Measurements from ENCODE around the gene CEP41. TPM values are rescaled to one million over a fixed set of nuclear protein-coding genes. Genes with fewer than 3 reads are reported as not detected.

The CEP41 gene
- total and polyA plus RNA-seq, 11 donors, result 1.7 to 11.4 (median 4.1) TPM

- 96 to 98% (median 97%) methylated on average over 3 of the region's 3 CpGs for WGBS, 4 donors
Observed at GRCh38 chr7:130423501-130424037, 17.2 kb downstream of the CEP41 start.

GRCh38 chr7:130421684-130422083, 19.1 kb downstream of the CEP41 start:
- TF ChIP-seq POLR2A (IDR thresholded peaks at IDR 0.05) (no peak), CTCF (IDR thresholded peaks at IDR 0.05) (no peak)
- no peaks in the 10 kb centered on the region for H3K27me3 ChIP-seq
- peaks cover 0 to 4% (median 0%) of the 10 kb centered on the region in 9 donors for H3K36me3 ChIP-seq
- 41 to 61% (median 57%) methylated on average over 2 of the region's 2 CpGs for WGBS, 4 donors
- intact Hi-C loops (cut with DNase I), result no loop called here
- DNase-seq, result no peak
- ATAC-seq, result no peak
- H3K9me3 ChIP-seq, result no peaks in the 10 kb centered on the region
- H3K4me3 ChIP-seq, result no peak overlapping the region
- H3K4me1 ChIP-seq, result no peaks in the 10 kb centered on the region
- no peak overlapping the region for H3K27ac ChIP-seq

More at GRCh38 chr7:130423501-130424037, 17.2 kb downstream of the CEP41 start:
- no peaks in the 10 kb centered on the region for H3K9me3 ChIP-seq
- ATAC-seq (no peak), DNase-seq (no peak)
- H3K4me1 ChIP-seq, result no peaks in the 10 kb centered on the region
- no peak overlapping the region for H3K27ac ChIP-seq
- H3K27me3 ChIP-seq, result no peaks in the 10 kb centered on the region
- intact Hi-C loops (cut with DNase I), result no loop called here
- no peak for TF ChIP-seq POLR2A (IDR thresholded peaks at IDR 0.05)
- TF ChIP-seq CTCF (IDR thresholded peaks at IDR 0.05), result no peak
- H3K4me3 ChIP-seq, result no peak overlapping the region
- H3K36me3 ChIP-seq, result peaks cover 0 to 4% (median 0%) of the 10 kb centered on the region in 9 donors

- Histone ChIP-seq H3K9me3 (no peaks in the 10 kb centered on the region), H3K4me3 (no peak overlapping the region), H3K27me3 (no peaks in the 10 kb centered on the region), H3K27ac (no peak overlapping the region), H3K4me1 (no peaks in the 10 kb centered on the region), H3K36me3 (peaks cover 0 to 4% (median 0%) of the 10 kb centered on the region in 9 donors)
- ATAC-seq (no peak), DNase-seq (no peak)
- TF ChIP-seq CTCF (IDR thresholded peaks at IDR 0.05), result no peak
- TF ChIP-seq POLR2A (IDR thresholded peaks at IDR 0.05), result no peak
- intact Hi-C loops (cut with DNase I), result no loop called here
- WGBS, 4 donors, result 90 to 93% (median 92%) methylated on average over 4 of the region's 4 CpGs
Observed at GRCh38 chr7:130420943-130421578, 19.8 kb downstream of the CEP41 start.

GRCh38 chr7:130419658-130420057, 21.2 kb downstream of the CEP41 start:
- H3K27ac ChIP-seq, result no peak overlapping the region
- TF ChIP-seq CTCF (IDR thresholded peaks at IDR 0.05) (no peak), POLR2A (IDR thresholded peaks at IDR 0.05) (no peak)
- WGBS, 4 donors, result 79 to 93% (median 86%) methylated on average over 5 of the region's 5 CpGs
- intact Hi-C loops (cut with DNase I), result no loop called here
- DNase-seq (no peak), ATAC-seq (no peak)
- no peaks in the 10 kb centered on the region for H3K9me3 ChIP-seq
- H3K4me1 ChIP-seq, result peaks cover 0 to 8% (median 0%) of the 10 kb centered on the region in 12 donors
- no peaks in the 10 kb centered on the region for H3K27me3 ChIP-seq
- no peak overlapping the region for H3K4me3 ChIP-seq
- peaks cover 0 to 4% (median 0%) of the 10 kb centered on the region in 9 donors for H3K36me3 ChIP-seq

Measured in heart left ventricle (tissue), 16 donors.